ENCODE results near the gene ITGAE.

GRCh38 chr17:3675886-3676285, 125.1 kb downstream of the ITGAE start:
- no peak for TF ChIP-seq CTCF (IDR thresholded peaks at IDR 0.05)
- no peak for TF ChIP-seq POLR2A (IDR thresholded peaks at IDR 0.05)
